ENCODE measurements around the gene TBX4.

Gene TBX4

DNA sequence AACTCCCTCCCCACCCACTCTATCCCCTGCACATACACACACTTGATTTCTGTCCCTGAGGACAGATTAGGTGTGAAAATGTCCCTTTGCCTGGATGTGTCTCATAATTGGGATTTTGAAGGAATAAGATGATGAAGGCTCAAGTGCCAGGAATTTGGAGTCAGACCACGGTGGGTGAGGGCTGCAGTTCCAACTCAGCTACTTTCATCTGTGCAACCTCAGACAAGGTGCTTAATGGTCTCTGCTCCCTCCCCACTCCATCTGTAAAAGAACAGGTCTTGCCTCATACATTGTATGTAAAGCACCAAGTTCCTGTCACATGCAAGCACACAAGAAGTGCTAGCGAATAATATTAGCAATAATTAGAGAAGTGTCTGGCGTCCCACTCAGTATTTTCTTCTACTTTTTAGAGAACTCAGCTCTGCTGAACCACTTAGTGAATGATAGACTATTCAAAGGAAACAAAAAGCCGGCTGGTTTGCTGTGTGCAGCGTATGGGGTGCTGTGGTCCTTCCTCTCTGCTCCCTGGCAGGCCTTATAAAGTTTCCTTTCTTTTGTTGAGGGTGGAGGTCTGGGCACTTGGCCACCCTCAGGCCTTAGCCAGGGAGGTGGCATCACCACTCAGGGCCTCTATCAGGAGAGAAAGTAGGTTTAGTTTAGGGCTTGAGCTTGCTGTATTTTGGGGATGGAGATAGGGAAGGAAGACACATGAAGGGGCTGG is 6.4 kb downstream of the TBX4 start:
- H3K4me3 Mint-ChIP-seq: no peak overlapping the region
- peaks cover 98% of the 10 kb centered on the region for H3K27me3 Mint-ChIP-seq
- H3K4me1 Mint-ChIP-seq (ENCODE audit: low read depth): peaks cover 55% of the 10 kb centered on the region
- H3K27ac Mint-ChIP-seq: no peak overlapping the region
- H3K9me3 Mint-ChIP-seq: no peaks in the 10 kb centered on the region
- H3K36me3 Mint-ChIP-seq (ENCODE audit: low read depth): no peaks in the 10 kb centered on the region
- intact Hi-C loops (cut with micrococcal nuclease): no loop called here

DNA sequence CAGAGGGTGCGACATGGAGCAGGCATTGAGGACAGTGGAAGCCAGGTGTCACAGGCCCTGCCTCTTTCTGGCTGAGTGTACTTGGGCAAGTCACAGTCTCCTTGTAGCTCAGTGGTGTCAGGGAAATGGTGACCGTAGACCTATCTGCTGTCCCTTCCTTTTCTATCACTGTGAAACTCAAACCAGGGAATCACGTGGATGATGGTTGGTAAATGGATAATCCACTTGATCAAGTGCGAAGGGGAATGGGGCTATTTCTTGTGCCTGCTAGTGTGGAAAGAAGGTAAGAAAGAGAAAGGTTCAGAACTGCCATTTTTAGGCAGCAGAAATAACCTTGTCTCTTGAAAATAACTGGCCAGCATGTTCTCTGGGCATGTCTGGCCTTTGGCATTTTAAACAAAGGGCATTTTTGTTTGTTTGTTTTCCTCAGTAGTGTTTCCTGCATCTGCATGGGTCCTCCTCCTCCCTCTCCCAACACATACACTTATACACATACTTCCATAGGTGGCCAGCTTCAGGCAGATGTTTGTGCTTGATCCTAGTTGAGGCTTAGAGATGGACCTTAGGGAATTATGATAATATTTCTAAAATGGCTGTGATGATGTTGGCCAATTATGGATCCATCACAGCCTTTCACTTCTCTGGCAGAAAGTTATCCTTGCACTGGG is 7.1 kb downstream of the TBX4 start:
- intact Hi-C loops (cut with micrococcal nuclease): no loop called here
- H3K9me3 Mint-ChIP-seq: no peaks in the 10 kb centered on the region
- H3K27ac Mint-ChIP-seq: no peak overlapping the region
- H3K4me1 Mint-ChIP-seq (ENCODE audit: low read depth): peaks cover 53% of the 10 kb centered on the region
- H3K36me3 Mint-ChIP-seq (ENCODE audit: low read depth): no peaks in the 10 kb centered on the region
- no peak overlapping the region for H3K4me3 Mint-ChIP-seq
- peaks cover 95% of the 10 kb centered on the region for H3K27me3 Mint-ChIP-seq

- intact Hi-C loops (cut with micrococcal nuclease): no loop called here
- Mint-ChIP-seq H3K36me3 (ENCODE audit: low read depth) (no peaks in the 10 kb centered on the region), H3K27ac (no peak overlapping the region), H3K4me1 (ENCODE audit: low read depth) (peaks cover 49% of the 10 kb centered on the region), H3K4me3 (no peak overlapping the region), H3K27me3 (peaks cover 92% of the 10 kb centered on the region), H3K9me3 (no peaks in the 10 kb centered on the region)
Observed at GRCh38 chr17:61459939-61460718, 7.9 kb downstream of the TBX4 start.

GRCh38 chr17:61460796-61461585 is 8.8 kb downstream of the TBX4 start:
- Mint-ChIP-seq H3K9me3 (no peaks in the 10 kb centered on the region), H3K27ac (no peak overlapping the region), H3K27me3 (peaks cover 92% of the 10 kb centered on the region), H3K36me3 (ENCODE audit: low read depth) (no peaks in the 10 kb centered on the region), H3K4me3 (no peak overlapping the region), H3K4me1 (ENCODE audit: low read depth) (peaks cover 42% of the 10 kb centered on the region)
- intact Hi-C loops (cut with micrococcal nuclease): no loop called here

GRCh38 chr17:61461586-61461966 is 9.4 kb downstream of the TBX4 start:
- Mint-ChIP-seq H3K4me1 (ENCODE audit: low read depth) (peaks cover 42% of the 10 kb centered on the region), H3K9me3 (no peaks in the 10 kb centered on the region), H3K4me3 (no peak overlapping the region), H3K27ac (no peak overlapping the region), H3K27me3 (peaks cover 93% of the 10 kb centered on the region), H3K36me3 (ENCODE audit: low read depth) (no peaks in the 10 kb centered on the region)
- intact Hi-C loops (cut with micrococcal nuclease): no loop called here

GRCh38 chr17:61461967-61462718 is 9.9 kb downstream of the TBX4 start:
- H3K27me3 Mint-ChIP-seq: peaks cover 88% of the 10 kb centered on the region
- H3K4me1 Mint-ChIP-seq (ENCODE audit: low read depth): peaks cover 39% of the 10 kb centered on the region
- intact Hi-C loops (cut with micrococcal nuclease): no loop called here
- no peaks in the 10 kb centered on the region for H3K9me3 Mint-ChIP-seq
- no peak overlapping the region for H3K27ac Mint-ChIP-seq
- no peaks in the 10 kb centered on the region for H3K36me3 Mint-ChIP-seq (ENCODE audit: low read depth)
- no peak overlapping the region for H3K4me3 Mint-ChIP-seq

DNA sequence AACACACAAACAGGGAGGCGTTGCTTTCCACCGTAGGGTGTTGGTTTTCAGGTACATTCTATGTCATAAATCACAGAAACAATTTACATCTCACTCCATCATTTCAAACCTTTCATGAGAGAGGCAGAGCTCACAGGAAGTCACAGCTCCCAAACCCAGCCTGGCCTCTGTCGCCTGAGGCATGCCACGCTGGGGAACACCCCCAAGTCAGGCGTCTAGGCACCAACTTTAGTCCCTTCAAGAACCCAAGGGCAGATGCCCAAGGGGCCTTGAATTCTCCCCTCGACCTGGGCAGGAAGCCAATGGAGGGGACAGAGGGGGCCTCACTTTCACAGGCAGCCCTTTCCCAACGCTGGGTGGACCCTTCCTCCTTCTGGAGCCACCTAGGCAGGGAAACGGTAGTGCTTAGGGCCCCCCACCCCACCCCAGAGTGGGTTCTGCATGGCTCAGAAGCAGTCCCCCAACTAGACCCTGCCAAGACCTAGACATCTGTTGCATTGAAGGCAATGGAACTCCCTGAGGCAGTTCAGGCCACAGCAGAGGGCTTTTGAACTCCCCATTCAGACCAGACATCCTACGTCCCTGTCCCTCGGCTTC is 10.6 kb downstream of the TBX4 start:
- H3K27ac Mint-ChIP-seq: no peak overlapping the region
- H3K9me3 Mint-ChIP-seq: no peaks in the 10 kb centered on the region
- peaks cover 38% of the 10 kb centered on the region for H3K4me1 Mint-ChIP-seq (ENCODE audit: low read depth)
- peaks cover 85% of the 10 kb centered on the region for H3K27me3 Mint-ChIP-seq
- no peak overlapping the region for H3K4me3 Mint-ChIP-seq
- no peaks in the 10 kb centered on the region for H3K36me3 Mint-ChIP-seq (ENCODE audit: low read depth)
- intact Hi-C loops (cut with micrococcal nuclease): no loop called here

DNA sequence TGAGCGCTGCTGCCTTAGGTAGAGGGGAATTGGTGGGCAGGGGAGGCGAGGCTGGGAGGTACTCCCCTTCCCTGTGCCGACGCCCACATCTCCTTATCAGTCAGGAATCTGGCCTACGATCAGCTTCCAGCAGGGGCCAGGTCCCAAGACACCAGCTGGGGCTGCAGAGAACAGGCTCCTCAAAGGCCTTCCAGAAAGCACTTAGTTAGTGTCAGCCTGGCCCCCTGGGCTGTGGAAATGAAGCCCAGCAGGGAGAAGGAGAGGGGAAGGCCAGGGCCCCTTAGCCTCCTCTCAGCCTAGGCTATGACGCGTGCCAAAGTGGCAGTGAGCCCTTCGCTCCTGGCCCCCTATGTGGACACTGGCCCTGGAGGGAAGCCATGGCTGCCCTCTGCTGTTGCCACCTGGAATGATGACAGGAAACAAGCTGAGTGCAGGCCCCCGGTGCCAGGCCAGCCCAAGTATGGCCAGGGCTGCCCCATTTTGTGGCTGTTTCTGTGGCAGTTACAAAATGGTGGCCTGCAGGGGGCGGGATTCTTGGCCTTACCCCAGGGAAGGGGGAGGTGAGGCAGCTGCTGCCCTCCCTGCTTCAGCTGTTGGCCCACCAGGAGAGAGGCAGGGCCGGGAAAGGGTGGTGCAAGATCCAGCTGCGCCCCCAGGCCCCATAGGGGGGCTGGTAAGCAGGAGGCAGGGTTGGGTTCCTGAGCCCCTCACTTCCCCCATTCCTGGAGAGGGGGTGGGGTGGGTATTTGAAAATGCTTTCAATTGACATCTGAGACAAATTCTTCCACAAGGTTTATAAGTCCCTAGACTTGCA is 11.3 kb downstream of the TBX4 start:
- H3K27ac Mint-ChIP-seq: no peak overlapping the region
- H3K36me3 Mint-ChIP-seq (ENCODE audit: low read depth): no peaks in the 10 kb centered on the region
- H3K4me3 Mint-ChIP-seq: no peak overlapping the region
- no peaks in the 10 kb centered on the region for H3K9me3 Mint-ChIP-seq
- intact Hi-C loops (cut with micrococcal nuclease): no loop called here
- peaks cover 36% of the 10 kb centered on the region for H3K4me1 Mint-ChIP-seq (ENCODE audit: low read depth)
- peaks cover 78% of the 10 kb centered on the region for H3K27me3 Mint-ChIP-seq

GRCh38 chr17:61464130-61464842 is 12.1 kb downstream of the TBX4 start:
- no peak overlapping the region for H3K4me3 Mint-ChIP-seq
- H3K27me3 Mint-ChIP-seq: peaks cover 73% of the 10 kb centered on the region
- intact Hi-C loops (cut with micrococcal nuclease): no loop called here
- H3K27ac Mint-ChIP-seq: no peak overlapping the region
- H3K36me3 Mint-ChIP-seq (ENCODE audit: low read depth): no peaks in the 10 kb centered on the region
- peaks cover 30% of the 10 kb centered on the region for H3K4me1 Mint-ChIP-seq (ENCODE audit: low read depth)
- H3K9me3 Mint-ChIP-seq: no peaks in the 10 kb centered on the region

DNA sequence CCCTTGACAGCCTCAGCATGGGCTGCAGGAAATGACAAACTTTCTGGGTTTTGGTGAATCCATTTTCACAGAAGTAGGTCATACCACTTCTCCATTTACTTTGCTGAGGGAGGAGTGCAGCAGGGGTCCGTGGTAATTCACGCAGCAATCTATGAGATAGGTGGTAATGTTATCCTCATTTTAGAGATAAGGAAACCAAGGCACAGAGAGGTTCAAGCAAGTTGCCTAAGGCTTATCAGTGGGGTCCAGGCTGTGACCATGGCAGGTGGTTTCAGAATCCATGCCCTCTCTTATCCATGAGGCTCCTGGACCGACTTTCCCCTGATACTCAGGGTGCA is 12.6 kb downstream of the TBX4 start:
- intact Hi-C loops (cut with micrococcal nuclease): no loop called here
- Mint-ChIP-seq H3K4me3 (no peak overlapping the region), H3K27me3 (peaks cover 69% of the 10 kb centered on the region), H3K27ac (no peak overlapping the region), H3K9me3 (no peaks in the 10 kb centered on the region), H3K4me1 (ENCODE audit: low read depth) (peaks cover 30% of the 10 kb centered on the region), H3K36me3 (ENCODE audit: low read depth) (no peaks in the 10 kb centered on the region)

DNA sequence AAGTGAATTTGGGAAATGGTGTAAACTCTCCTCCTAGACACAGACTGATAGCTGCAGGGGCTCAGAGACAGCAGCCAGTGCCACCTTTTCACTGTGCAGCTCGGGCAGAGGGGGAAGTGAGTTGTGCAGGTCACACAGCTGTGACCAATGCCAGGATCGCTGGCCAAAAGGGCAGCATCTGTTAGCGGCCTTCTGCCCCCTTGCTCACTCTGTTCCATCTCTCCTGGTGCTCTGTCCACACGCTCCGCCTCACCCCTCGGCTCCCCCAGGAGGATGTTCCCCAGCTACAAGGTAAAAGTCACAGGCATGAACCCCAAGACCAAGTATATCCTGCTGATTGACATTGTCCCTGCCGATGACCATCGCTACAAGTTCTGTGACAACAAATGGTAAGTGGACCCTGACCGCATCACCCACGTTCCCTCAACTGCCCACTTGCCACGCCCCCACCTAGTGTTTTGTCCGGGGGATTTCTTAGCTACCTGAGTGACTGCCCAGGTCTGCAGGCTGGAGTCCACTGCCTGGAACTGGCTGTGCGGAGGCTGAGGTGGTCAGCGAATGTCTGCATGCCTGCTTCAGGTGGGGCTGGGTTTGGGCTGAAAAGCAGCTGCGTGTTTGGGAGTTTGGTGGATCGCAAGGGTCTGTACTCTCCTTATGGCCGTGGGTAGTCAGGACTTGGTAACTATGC is 13.5 kb downstream of the TBX4 start:
- Mint-ChIP-seq H3K4me1 (ENCODE audit: low read depth) (peaks cover 30% of the 10 kb centered on the region), H3K4me3 (no peak overlapping the region), H3K27ac (no peak overlapping the region), H3K36me3 (ENCODE audit: low read depth) (no peaks in the 10 kb centered on the region), H3K9me3 (no peaks in the 10 kb centered on the region), H3K27me3 (peaks cover 64% of the 10 kb centered on the region)
- intact Hi-C loops (cut with micrococcal nuclease): loop anchor here (2.0 kb wide), 1 partner anchor 55 kb away; no protein-coding TSS in a partner anchor

All from dendritic cell treated with granulocyte-macrophage colony-stimulating factor and Interleukin-4, amounts not matched to agents 40 ng/mL and 50 ng/mL, for 4 days (primary cell).